AG09309 (cell line): ENCODE measurements around the gene RNF13.

Source experiments
- DNase-seq: peaks from one replicate; pipeline ENCODE4 v3.0.0-alpha.2; 2010; ENCODE audit warnings: low read depth
- H3K4me3 ChIP-seq: 2 replicates; pipeline ENCODE4 v1.5.1; 2011; ENCODE audit warnings: mild to moderate bottlenecking, low read depth, low read length, moderate library complexity; ENCODE audit not compliant: control insufficient read depth
- TF ChIP-seq, protein P1 (sequence below): IDR thresholded peaks from 2 replicates; pipeline ENCODE4 v1.5.1; 2011; ENCODE audit warnings: mild to moderate bottlenecking, low read depth, low read length, inconsistent platforms; ENCODE audit not compliant: insufficient read depth, control insufficient read depth; ENCODE audit errors: missing control alignments

RNF13 gene

GRCh38 chr3:149809699-149810098 is 3.3 kb upstream of the RNF13 start:
- no peak overlapping the region for H3K4me3 ChIP-seq
- TF ChIP-seq, protein P1, sequence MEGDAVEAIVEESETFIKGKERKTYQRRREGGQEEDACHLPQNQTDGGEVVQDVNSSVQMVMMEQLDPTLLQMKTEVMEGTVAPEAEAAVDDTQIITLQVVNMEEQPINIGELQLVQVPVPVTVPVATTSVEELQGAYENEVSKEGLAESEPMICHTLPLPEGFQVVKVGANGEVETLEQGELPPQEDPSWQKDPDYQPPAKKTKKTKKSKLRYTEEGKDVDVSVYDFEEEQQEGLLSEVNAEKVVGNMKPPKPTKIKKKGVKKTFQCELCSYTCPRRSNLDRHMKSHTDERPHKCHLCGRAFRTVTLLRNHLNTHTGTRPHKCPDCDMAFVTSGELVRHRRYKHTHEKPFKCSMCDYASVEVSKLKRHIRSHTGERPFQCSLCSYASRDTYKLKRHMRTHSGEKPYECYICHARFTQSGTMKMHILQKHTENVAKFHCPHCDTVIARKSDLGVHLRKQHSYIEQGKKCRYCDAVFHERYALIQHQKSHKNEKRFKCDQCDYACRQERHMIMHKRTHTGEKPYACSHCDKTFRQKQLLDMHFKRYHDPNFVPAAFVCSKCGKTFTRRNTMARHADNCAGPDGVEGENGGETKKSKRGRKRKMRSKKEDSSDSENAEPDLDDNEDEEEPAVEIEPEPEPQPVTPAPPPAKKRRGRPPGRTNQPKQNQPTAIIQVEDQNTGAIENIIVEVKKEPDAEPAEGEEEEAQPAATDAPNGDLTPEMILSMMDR, result no peak
- no peak for DNase-seq

GRCh38 chr3:149810846-149811245 is 2.2 kb upstream of the RNF13 start:
- H3K4me3 ChIP-seq, result no peak overlapping the region
- TF ChIP-seq, protein P1, result no peak
- no peak for DNase-seq

- no peak for DNase-seq
- peak overlapping the region; percentile 89 for H3K4me3 ChIP-seq
- TF ChIP-seq, protein P1, result no peak
Observed at GRCh38 chr3:149812165-149812605, 830 bp upstream of the RNF13 start.

DNA sequence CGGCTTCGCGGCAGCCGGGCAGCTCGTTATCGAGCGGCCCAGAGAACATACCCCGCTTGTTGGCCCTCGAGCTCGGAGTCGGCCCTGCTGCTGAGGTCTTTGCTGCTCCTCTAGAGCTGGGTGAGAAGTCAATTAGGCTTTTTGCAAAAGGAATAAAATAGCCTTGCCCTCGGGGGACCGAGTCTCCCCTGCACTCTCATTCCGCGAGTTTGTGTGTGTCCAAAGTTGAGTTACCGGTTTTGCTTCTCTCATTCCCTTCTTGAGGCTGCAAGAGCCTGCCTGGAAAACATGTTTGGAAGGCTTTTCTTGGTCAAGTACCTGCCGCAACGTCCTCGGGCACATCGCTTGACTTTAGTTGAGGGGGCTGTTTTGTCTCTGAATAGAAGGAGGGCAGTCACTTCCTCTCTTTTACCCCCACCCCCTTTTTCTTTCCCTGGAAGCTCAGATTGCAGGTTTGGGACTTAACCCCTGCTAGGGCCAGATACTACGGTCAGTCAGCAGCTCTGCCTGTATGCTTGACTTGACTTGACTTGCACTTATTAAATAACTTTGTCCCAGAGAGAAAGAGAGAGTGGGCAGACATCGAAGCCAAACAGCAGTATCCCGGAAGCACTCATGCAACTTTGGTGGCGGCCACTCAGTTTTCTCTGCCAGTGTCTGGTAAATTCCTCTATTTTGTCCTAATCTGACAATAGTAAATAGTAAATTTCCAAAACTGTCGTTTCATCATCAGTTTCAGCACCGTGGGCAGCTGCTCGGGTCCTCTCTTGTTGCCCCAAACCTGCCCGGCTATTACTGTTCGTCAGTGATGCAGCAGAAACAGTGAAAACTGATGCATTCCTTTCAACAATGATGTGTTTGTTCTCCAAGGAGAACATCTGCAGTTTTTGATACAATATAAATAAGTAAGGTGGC is 609 bp downstream of the RNF13 start:
- peak overlapping the region; percentile 89 for H3K4me3 ChIP-seq
- TF ChIP-seq, protein P1, result no peak
- DNase-seq, result no peak

- TF ChIP-seq, protein P1, result no peak
- no peak for DNase-seq
- H3K4me3 ChIP-seq, result no peak overlapping the region
Observed at GRCh38 chr3:149815321-149815720, 2.3 kb downstream of the RNF13 start.

GRCh38 chr3:149815728-149816127 is 2.7 kb downstream of the RNF13 start:
- H3K4me3 ChIP-seq, result no peak overlapping the region
- no peak for DNase-seq
- TF ChIP-seq, protein P1, result no peak
